Endothelial cell of umbilical vein (primary cell): ENCODE data around the gene SOX30.

ENCODE experiments used
- CTCF ChIP-seq, 2 donors: IDR thresholded peaks; 1 replicate in 1 of 2; 2 replicates in 1 of 2; pipeline ENCODE4 v1.5.1; 2011; ENCODE audit warnings: low read length in 2 of 2, mild to moderate bottlenecking in 2 of 2, moderate library complexity in 2 of 2, control low read depth in 1 of 2, inconsistent platforms in 1 of 2, low read depth in 1 of 2; ENCODE audit not compliant: insufficient read depth in 1 of 2; ENCODE audit errors: extremely low read depth in 1 of 2
- FOS ChIP-seq: IDR thresholded peaks from 2 replicates; pipeline ENCODE4 v1.6.1; 2011; ENCODE audit warnings: mild to moderate bottlenecking, low read length, moderate library complexity, borderline replicate concordance; ENCODE audit not compliant: insufficient read depth
- JUN ChIP-seq: IDR thresholded peaks from 2 replicates; pipeline ENCODE4 v1.6.1; 2011; ENCODE audit warnings: borderline replicate concordance, low read depth; ENCODE audit not compliant: insufficient read length, insufficient read depth
- POLR2A ChIP-seq: IDR thresholded peaks from 2 replicates; pipeline ENCODE4 v1.6.1; 2012; ENCODE audit warnings: low read depth, mild to moderate bottlenecking, control low read depth, low read length
- TF ChIP-seq, protein P1 (sequence below): IDR thresholded peaks from 2 replicates; pipeline ENCODE4 v1.6.1; 2011; ENCODE audit not compliant: insufficient read depth, insufficient read length

- TF ChIP-seq CTCF (IDR thresholded peaks at IDR 0.05; ENCODE audit: extremely low read depth in 1 of 2, insufficient read depth in 1 of 2, low read depth in 1 of 2, low read length in 2 of 2) (no peak), POLR2A (no peak), FOS (no peak), JUN (no peak)
- TF ChIP-seq, protein P1, sequence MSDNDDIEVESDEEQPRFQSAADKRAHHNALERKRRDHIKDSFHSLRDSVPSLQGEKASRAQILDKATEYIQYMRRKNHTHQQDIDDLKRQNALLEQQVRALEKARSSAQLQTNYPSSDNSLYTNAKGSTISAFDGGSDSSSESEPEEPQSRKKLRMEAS: no peak
Observed at GRCh38 chr5:157596487-157596886, 55.8 kb downstream of the SOX30 start.
